PC-9 (cell line): Measurements from ENCODE around the gene DNASE2. TPM values are rescaled to one million over a fixed set of nuclear protein-coding genes. Genes with fewer than 3 reads are reported as not detected.

Source experiments
- BruUV-seq: library from RNA; stranded (reverse); fragments of 400-500 nt; replicated peaks from 2 replicates; lab custom pipeline; 2021; lab: Mats Ljungman, UMichigan
- CTCF ChIA-PET: fragments of 300-600 bp; sonication (Branson Sonifier 250); formaldehyde crosslinking; loops from one replicate; lab custom pipeline; 2022; ENCODE audit warnings: antibody characterized with exemption; lab: Charles Lee
- POLR2A ChIA-PET: fragments of 300-600 bp; sonication (Branson Sonifier 250); formaldehyde crosslinking; loops from one replicate; lab custom pipeline; 2022; ENCODE audit warnings: antibody characterized with exemption; ENCODE audit not compliant: unreplicated experiment; lab: Charles Lee
- DNase-seq, 2 experiments: peaks; one replicate each; pipeline versions ENCODE4 v3.0.0 to v3.0.0-alpha.2; 2015 to 2022; ENCODE audit warnings: mixed read lengths in 1 of 2
- H2AFZ ChIP-seq: fragments of 200-600 bp; sonication (generic); 2 replicates; pipeline ENCODE4 v1.8.1; 2017; ENCODE audit warnings: antibody characterized with exemption
- H3F3A ChIP-seq: fragments of 200-600 bp; sonication (generic); 2 replicates; pipeline ENCODE4 v1.8.1; 2017; ENCODE audit warnings: antibody characterized with exemption, mild to moderate bottlenecking, low read depth; ENCODE audit not compliant: insufficient read depth
- H3K27ac ChIP-seq: fragments of 200-600 bp; sonication (generic); 2 replicates; pipeline ENCODE4 v1.6.1; 2016; ENCODE audit warnings: mixed run types
- H3K27me3 ChIP-seq: fragments of 200-600 bp; sonication (generic); 2 replicates; pipeline ENCODE4 v1.6.1; 2016; ENCODE audit warnings: low read depth, mixed run types; ENCODE audit not compliant: insufficient read depth
- H3K36me3 ChIP-seq: fragments of 200-600 bp; sonication (generic); 2 replicates; pipeline ENCODE4 v1.6.1; 2016; ENCODE audit warnings: low read depth, mixed run types
- H3K4me1 ChIP-seq: fragments of 200-600 bp; sonication (generic); replicated peaks from 2 replicates; pipeline ENCODE4 v1.6.1; 2016; ENCODE audit warnings: mixed run types; ENCODE audit not compliant: insufficient read depth
- H3K4me2 ChIP-seq: fragments of 200-600 bp; sonication (generic); 2 replicates; pipeline ENCODE4 v1.6.1; 2017; ENCODE audit warnings: mixed run types
- H3K4me3 ChIP-seq: fragments of 200-600 bp; sonication (generic); 2 replicates; pipeline ENCODE4 v1.6.1; 2016; ENCODE audit warnings: mixed run types
- H3K79me2 ChIP-seq: fragments of 200-600 bp; sonication (generic); 2 replicates; pipeline ENCODE4 v1.6.1; 2017; ENCODE audit warnings: low read depth, mixed run types
- H3K9me2 ChIP-seq: fragments of 200-600 bp; sonication (generic); 2 replicates; pipeline ENCODE4 v1.8.1; 2017; ENCODE audit warnings: mild to moderate bottlenecking; ENCODE audit not compliant: insufficient read depth
- H3K9me3 ChIP-seq: fragments of 200-600 bp; sonication (generic); 2 replicates; pipeline ENCODE4 v1.8.1; 2016; ENCODE audit warnings: low read depth; ENCODE audit not compliant: insufficient read depth
- H4K20me1 ChIP-seq: fragments of 200-600 bp; sonication (generic); 2 replicates; pipeline ENCODE4 v1.8.1; 2017; ENCODE audit not compliant: insufficient read depth
- CTCF ChIP-seq: fragments of 200-600 bp; sonication (generic); conservative IDR thresholded peaks from 2 replicates; pipeline ENCODE4 v1.6.1; 2017; ENCODE audit warnings: mixed run types, antibody characterized with exemption, mild to moderate bottlenecking, moderate library complexity
- EZH2 ChIP-seq: fragments of 200-600 bp; sonication (generic); IDR thresholded peaks from 2 replicates; pipeline ENCODE4 v1.8.0; 2017; ENCODE audit warnings: antibody characterized with exemption, low read depth
- intact Hi-C: fragments of 100-400 bp; cut with micrococcal nuclease; formaldehyde crosslinking; loops from one replicate; pipeline ENCODE4 v1.10.0; 2022; ENCODE audit not compliant: unreplicated experiment
- total RNA-seq: library from RNA; stranded (reverse); gene quantifications from 2 replicates; pipeline ENCODE4 v1.2.3, GENCODE V29; 2021

The DNASE2 gene
- total RNA-seq, 1 experiment from 2014 or later = 68.4 TPM

GRCh38 chr19:12868540-12869112 is 12.6 kb downstream of the DNASE2 start:
- intact Hi-C loops = no loop called here
- H3K27me3 ChIP-seq = no peaks in the 10 kb centered on the region
- ChIA-PET POLR2A (no interaction called here), CTCF (no interaction called here)
- DNase-seq = peak; percentile 37 to 57
- H3F3A ChIP-seq = peaks cover 20% of the 10 kb centered on the region; the same call in 1 of the 2 replicates
- H2AFZ ChIP-seq = no peak overlapping the region
- H3K9me2 ChIP-seq = no peaks in the 10 kb centered on the region
- no TSS peak for BruUV-seq
- no peak overlapping the region for H3K27ac ChIP-seq
- H3K4me2 ChIP-seq = peak overlapping the region; percentile 99; the same call in 1 of the 2 replicates
- TF ChIP-seq EZH2 = no peak
- no peak for TF ChIP-seq CTCF
- H3K36me3 ChIP-seq = no peaks in the 10 kb centered on the region
- no peak overlapping the region for H3K4me3 ChIP-seq
- no peaks in the 10 kb centered on the region for H3K4me1 ChIP-seq
- no peaks in the 10 kb centered on the region for H4K20me1 ChIP-seq
- no peaks in the 10 kb centered on the region for H3K9me3 ChIP-seq
- no peaks in the 10 kb centered on the region for H3K79me2 ChIP-seq

- TF ChIP-seq EZH2 = no peak
- no peak; the same call in 1 of the 2 replicates for TF ChIP-seq CTCF
- CTCF ChIA-PET = no interaction called here
- intact Hi-C loops = no loop called here
- Histone ChIP-seq H4K20me1 (no peaks in the 10 kb centered on the region), H3K9me2 (no peaks in the 10 kb centered on the region), H3K4me2 (peak overlapping the region; percentile 99), H3K4me3 (peak overlapping the region; percentile 87), H3F3A (peaks cover 20% of the 10 kb centered on the region; the same call in 1 of the 2 replicates), H3K4me1 (no peaks in the 10 kb centered on the region), H2AFZ (peak overlapping the region; percentile 94), H3K36me3 (no peaks in the 10 kb centered on the region), H3K27me3 (no peaks in the 10 kb centered on the region), H3K27ac (no peak overlapping the region), H3K9me3 (no peaks in the 10 kb centered on the region), H3K79me2 (no peaks in the 10 kb centered on the region)
- no TSS peak for BruUV-seq
- peak; percentile 72 to 83 for DNase-seq
- POLR2A ChIA-PET = no interaction called here
Measured at GRCh38 chr19:12867120-12868099, 13.8 kb downstream of the DNASE2 start.

DNA sequence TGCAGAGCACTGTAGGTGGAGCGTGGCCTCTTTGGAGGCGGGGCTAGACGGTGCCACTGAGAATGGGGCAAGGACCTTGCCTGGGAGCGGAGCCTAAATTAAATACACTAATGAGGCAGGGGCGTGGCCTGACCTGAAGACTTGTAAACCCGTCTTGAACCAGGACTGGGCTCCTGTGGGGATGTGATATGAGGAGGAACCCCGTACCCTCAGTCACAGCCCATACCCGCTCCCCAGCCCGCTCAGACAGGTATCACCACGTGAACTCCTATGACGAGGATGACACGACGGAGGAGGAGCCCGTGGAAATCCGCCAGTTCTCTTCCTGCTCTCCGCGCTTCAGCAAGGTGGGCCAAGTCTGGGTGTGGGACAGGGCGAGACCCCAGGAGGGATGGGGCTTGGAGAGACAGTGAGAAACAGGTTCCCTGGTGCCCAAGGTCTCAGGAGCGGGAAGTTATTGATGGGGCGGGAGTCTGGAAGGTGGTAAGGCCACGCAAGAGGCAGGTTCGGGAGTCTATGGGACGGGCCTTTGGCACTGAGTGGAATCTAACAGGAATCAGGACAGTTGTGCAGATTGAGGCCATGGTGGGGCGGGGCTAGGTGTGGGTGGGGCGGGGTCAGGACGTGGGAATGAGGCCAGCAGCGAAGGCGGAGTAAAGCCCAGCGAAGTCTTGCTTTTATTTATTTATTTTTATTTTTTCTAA is 14.7 kb downstream of the DNASE2 start:
- POLR2A ChIA-PET = no interaction called here
- intact Hi-C loops = no loop called here

More for the DNA sequence above, 14.7 kb downstream of the DNASE2 start:
- H3K4me2 ChIP-seq = peak overlapping the region; percentile 99
- H3K4me3 ChIP-seq = peak overlapping the region; percentile 87; the same call in 1 of the 2 replicates
- H2AFZ ChIP-seq = no peak overlapping the region
- CTCF ChIA-PET = no interaction called here
- no peak overlapping the region for H3K27ac ChIP-seq
- TF ChIP-seq EZH2 (no peak), CTCF (no peak)
- H3K9me2 ChIP-seq = no peaks in the 10 kb centered on the region
- no peaks in the 10 kb centered on the region for H3K4me1 ChIP-seq
- H3K27me3 ChIP-seq = no peaks in the 10 kb centered on the region
- no peaks in the 10 kb centered on the region for H4K20me1 ChIP-seq
- H3K36me3 ChIP-seq = no peaks in the 10 kb centered on the region
- no peaks in the 10 kb centered on the region for H3K79me2 ChIP-seq
- BruUV-seq = no TSS peak
- DNase-seq = no peak
- H3F3A ChIP-seq = peaks cover 12% of the 10 kb centered on the region; the same call in 1 of the 2 replicates
- no peaks in the 10 kb centered on the region for H3K9me3 ChIP-seq
